Natural killer cell treated with Interleukin-12 subunit alpha and Interleukin-12 subunit beta and Interleukin-15 and Interleukin-18, amount 100 ng/mL, for 72 hours (primary cell): ENCODE measurements around the gene NELFCD. TPM values are rescaled to one million over a fixed set of nuclear protein-coding genes. Genes with fewer than 3 reads are reported as not detected.
A peak's percentile ranks its signal among the peaks of the same experiment; 100 is the strongest.
"Not testable (repeated sequence)": the region's sequence is repeated elsewhere in the genome, so short reads cannot be mapped to it uniquely, and the experiment has no call there.

Experiments
- ATAC-seq, 2 donors: fragments of 150-1000 bp; cut with Tn5 transposase in 1 of 2; sonication (Bioruptor Pico), chemical (Tn5 transposase) in 1 of 2; 2 replicates each; pipeline ENCODE4 v1.10.0; 2021
- DNase-seq: peaks from one replicate; pipeline ENCODE4 v3.0.0; 2022; ENCODE audit warnings: low spot score
- H3K27ac Mint-ChIP-seq, 2 donors: 1 replicate in 1 of 2; 2 replicates in 1 of 2; pipeline ENCODE4 v1.8.0; 2022; ENCODE audit warnings: mixed read lengths in 2 of 2, mild to moderate bottlenecking in 1 of 2, moderate library complexity in 1 of 2
- H3K27me3 Mint-ChIP-seq, 2 donors: 1 replicate in 1 of 2; 2 replicates in 1 of 2; pipeline ENCODE4 v1.8.0; 2022; ENCODE audit warnings: mixed read lengths in 2 of 2
- H3K36me3 Mint-ChIP-seq: one replicate; pipeline ENCODE4 v1.8.0; 2022; ENCODE audit warnings: mixed read lengths
- H3K4me1 Mint-ChIP-seq, 2 donors: 1 replicate in 1 of 2; 2 replicates in 1 of 2; pipeline ENCODE4 v1.8.0; 2022; ENCODE audit warnings: low read depth in 2 of 2, mixed read lengths in 2 of 2, mild to moderate bottlenecking in 1 of 2
- H3K4me3 Mint-ChIP-seq: one replicate; pipeline ENCODE4 v1.8.0; 2022; ENCODE audit warnings: mixed read lengths
- H3K9me3 Mint-ChIP-seq: 2 replicates; pipeline ENCODE4 v1.8.0; 2022; ENCODE audit warnings: mixed read lengths
- total RNA-seq, 2 donors: library from RNA; stranded (reverse); gene quantifications; one replicate each; pipeline ENCODE4 v1.2.3, GENCODE V29; 2022

Gene NELFCD
- total RNA-seq, 2 donors from 2014 or later, result 89.1 to 106 TPM

DNA sequence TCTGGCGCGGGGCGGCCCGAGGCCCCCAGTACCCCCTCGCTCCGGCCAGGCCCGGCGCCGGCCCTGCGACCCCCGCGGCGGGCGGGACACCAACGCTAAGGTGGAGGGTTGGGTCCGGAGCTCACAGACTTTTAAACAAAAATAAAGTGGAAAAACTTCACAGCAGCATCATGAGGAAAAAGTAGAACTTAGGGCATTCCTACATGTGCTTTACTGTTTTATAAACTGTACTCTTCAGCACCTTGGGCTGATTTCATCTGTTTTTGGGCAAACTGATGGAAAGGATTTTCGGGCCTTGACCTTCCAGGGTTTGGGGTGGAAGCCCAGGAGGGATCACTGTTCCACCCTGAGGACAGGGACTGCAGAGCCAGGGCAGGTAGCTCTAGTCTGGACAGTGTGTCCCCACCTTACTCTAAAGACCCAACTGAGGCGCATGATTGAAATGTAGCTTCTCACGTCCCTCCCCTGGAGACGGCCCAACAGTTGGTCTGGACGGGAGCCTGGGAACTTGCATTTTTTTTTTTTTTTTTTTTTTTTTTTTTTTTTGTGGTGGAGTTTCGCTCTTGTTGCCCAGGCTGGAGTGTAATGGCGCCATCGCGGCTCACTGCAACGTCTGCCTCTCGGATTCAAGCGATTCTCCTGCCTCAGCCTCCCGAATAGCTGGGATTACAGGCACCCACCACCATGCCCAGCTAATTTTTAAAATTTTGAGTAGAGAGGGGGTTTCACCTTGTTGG is 740 bp downstream of the NELFCD start:
- ATAC-seq, result no peak

DNA sequence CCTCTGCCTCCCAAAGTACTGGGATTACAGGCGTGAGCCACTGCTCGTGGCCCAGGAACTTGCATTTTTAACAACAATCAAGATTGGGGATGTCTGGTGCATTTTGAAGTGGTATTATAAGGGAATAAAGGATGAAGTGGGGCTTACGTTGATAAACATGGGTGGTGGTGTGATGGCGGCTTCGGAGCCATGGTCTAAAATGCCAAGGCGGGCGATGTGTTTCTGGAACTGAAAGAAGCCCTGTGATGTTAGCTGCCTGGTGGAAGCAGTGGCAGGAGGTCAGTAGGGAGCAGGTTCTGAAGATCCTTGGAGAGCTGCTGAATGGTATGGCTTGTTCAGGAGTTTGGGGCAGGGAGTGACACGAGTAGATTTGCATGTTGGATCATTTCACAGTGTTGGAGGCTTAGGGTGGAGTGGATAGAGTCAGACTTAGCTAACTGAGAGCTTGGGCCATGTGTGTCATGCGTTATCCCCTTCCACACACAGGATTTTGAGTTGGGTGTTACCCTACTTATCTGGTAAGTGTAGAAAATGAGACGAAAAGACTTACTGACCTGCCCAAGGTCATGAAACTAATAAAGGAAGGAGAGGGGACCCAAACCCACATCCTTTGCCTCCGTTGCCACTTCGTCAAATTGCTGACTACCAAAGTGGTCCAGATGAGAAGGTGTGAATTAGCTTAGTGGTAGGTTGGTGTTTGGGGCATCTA is 1.5 kb downstream of the NELFCD start:
- Mint-ChIP-seq H3K9me3 (no peaks in the 10 kb centered on the region), H3K4me1 (peaks cover 25 to 43% of the 10 kb centered on the region in 2 donors), H3K27ac (peak overlapping the region; percentile 63 to 83)

More for the DNA sequence above, 740 bp downstream of the NELFCD start:
- H3K27me3 Mint-ChIP-seq, result no peaks in the 10 kb centered on the region
- peaks cover 21 to 38% of the 10 kb centered on the region in 2 donors for H3K4me1 Mint-ChIP-seq
- H3K27ac Mint-ChIP-seq, result peak overlapping the region; percentile 63 to 83
- peak overlapping the region; percentile 88 for H3K4me3 Mint-ChIP-seq
- no peak for DNase-seq
- peaks cover 6% of the 10 kb centered on the region for H3K36me3 Mint-ChIP-seq
- H3K9me3 Mint-ChIP-seq, result peaks cover under 1% of the 10 kb centered on the region

DNA sequence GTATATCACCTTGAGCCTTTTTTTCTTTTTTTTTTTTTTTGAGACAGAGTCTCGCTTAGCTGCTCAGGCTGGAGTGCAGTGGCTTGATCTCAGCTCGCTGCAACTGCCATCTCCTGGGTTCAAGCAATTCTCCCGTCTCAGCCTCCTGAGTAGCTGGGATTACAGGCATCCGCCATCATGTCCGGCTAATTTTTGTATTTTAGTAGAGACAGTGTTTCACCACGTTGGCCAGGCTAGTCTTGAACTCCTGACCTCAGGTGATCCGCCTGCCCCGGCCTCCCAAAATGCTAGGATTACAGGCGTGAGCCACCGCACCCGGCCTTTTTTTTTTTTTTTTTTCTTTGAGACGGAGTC is 2.0 kb downstream of the NELFCD start:
- not testable (repeated sequence) for ATAC-seq, DNase-seq, H3K9me3 Mint-ChIP-seq, H3K27me3 Mint-ChIP-seq
- peak overlapping the region; percentile 88 for H3K4me3 Mint-ChIP-seq
- peak overlapping the region; percentile 63 to 83 for H3K27ac Mint-ChIP-seq
- peaks cover 26 to 43% of the 10 kb centered on the region in 2 donors for H3K4me1 Mint-ChIP-seq
- peaks cover 15% of the 10 kb centered on the region for H3K36me3 Mint-ChIP-seq

More for the DNA sequence above, 1.5 kb downstream of the NELFCD start:
- peak overlapping the region; percentile 88 for H3K4me3 Mint-ChIP-seq
- DNase-seq (no peak), ATAC-seq (peak in 1 of 2 donors; percentile 61)
- peaks cover 10% of the 10 kb centered on the region for H3K36me3 Mint-ChIP-seq
- no peaks in the 10 kb centered on the region for H3K27me3 Mint-ChIP-seq

DNA sequence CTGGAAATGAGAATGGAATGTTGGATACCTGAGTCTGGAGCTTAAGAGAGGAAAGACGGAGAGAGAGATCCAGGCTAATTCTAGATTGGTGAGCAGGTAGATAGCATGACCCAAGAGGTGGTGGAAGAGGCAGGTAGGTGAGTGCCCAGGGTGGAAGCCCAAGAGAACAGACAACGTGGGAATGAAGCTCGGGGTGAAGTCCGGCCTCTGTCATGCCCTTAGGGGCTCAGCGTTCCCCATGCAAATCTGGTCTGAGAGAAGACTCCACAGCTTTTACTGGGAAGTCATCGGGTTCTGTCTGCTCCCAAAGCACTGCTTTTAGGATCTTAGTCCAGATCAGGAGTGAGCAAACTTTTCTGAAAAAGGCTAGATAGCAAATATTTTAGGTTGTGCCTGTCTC is 3.6 kb downstream of the NELFCD start:
- peak overlapping the region; percentile 29 for H3K4me3 Mint-ChIP-seq
- no peak for DNase-seq
- H3K36me3 Mint-ChIP-seq, result peaks cover 23% of the 10 kb centered on the region
- H3K27me3 Mint-ChIP-seq, result no peaks in the 10 kb centered on the region
- H3K4me1 Mint-ChIP-seq, result peaks cover 28 to 43% of the 10 kb centered on the region in 2 donors
- no peaks in the 10 kb centered on the region for H3K9me3 Mint-ChIP-seq
- no peak for ATAC-seq
- H3K27ac Mint-ChIP-seq, result peak overlapping the region; percentile 53 to 83

DNA sequence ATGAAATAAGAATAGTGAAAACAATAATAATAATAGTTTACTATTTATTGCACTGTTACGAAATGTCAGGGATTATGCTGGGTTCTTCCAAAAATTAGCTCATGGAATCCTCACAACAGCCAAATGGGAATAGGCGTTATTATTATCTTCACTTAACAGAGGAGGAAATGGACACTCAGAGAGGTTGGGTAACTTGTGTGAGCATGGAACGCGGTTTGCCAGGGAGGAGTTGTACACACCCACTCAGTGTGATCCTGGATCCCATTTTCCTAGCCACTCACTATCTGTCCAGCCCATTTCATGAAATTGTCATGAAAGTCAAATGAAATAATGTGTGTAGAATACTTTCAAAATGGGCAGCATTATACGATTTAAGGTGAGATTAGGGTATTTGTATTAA is 4.6 kb downstream of the NELFCD start:
- H3K4me3 Mint-ChIP-seq, result no peak overlapping the region
- H3K36me3 Mint-ChIP-seq, result peaks cover 27% of the 10 kb centered on the region
- ATAC-seq (no peak), DNase-seq (no peak)
- no peaks in the 10 kb centered on the region for H3K9me3 Mint-ChIP-seq
- no peaks in the 10 kb centered on the region for H3K27me3 Mint-ChIP-seq
- H3K4me1 Mint-ChIP-seq, result peaks cover 28 to 43% of the 10 kb centered on the region in 2 donors
- H3K27ac Mint-ChIP-seq, result no peak overlapping the region

DNA sequence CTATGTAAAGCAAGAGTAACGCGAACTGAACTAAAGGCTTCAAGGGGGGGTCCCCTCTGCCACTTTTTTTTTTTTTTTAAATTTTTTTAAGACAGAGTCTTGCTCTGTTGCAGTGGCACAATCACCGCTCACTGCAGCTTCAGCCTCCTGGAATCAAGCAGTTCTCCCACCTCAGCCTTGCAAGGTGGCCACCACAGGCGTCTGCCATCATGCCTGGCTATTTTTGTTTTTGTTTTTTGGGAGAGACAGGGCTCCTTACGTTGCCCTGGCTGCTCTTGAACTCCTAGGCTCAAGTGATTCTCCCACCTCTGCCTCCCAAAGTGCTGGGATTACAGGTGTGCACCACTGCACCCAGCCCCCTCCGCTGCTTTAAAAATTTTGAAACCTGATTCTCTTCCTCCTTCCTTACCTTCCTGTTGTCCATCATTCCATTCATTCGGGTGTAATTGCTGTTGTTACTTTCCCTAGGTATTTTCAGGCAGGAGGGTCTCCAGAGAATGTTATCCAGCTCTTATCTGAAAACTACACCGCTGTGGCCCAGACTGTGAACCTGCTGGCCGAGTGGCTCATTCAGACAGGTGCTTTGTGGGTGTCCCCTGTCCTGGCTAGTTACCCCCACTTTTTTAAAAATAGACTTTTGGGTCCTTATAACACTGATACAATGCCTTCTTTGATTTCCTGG is 5.4 kb downstream of the NELFCD start:
- Mint-ChIP-seq H3K9me3 (no peaks in the 10 kb centered on the region), H3K4me3 (no peak overlapping the region), H3K4me1 (peaks cover 28 to 43% of the 10 kb centered on the region in 2 donors), H3K36me3 (peaks cover 32% of the 10 kb centered on the region), H3K27ac (peak overlapping the region in 1 of 2 donors; percentile 47), H3K27me3 (no peaks in the 10 kb centered on the region)
- DNase-seq (no peak), ATAC-seq (no peak)

DNA sequence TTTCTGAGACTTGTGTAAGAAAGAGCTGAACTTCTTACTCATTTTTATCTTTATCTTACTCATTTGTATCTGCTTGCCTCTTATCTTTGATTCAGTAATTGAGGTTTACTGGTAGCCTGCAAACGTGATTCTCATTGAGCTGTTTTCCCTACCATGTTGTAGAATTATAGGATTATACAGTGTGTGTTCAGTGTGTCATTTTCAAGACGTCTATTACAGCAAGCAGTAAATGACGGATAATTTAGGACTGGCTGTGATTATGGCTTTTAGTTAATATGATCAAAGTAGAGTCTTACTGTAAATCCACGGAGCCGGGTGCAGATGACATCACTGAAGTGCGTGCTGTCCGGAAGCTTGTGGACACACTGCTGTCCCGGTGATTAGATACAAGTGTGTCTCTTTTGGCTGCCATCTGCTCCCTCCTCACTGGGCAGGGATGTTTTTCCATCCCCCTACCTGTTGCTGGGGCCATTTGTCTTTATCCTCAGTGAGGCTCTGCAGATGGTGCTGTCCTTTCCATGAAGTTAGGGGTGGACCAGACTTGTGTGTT is 6.0 kb downstream of the NELFCD start:
- Mint-ChIP-seq H3K36me3 (peaks cover 36% of the 10 kb centered on the region), H3K4me3 (no peak overlapping the region), H3K27ac (peak overlapping the region in 1 of 2 donors; percentile 47), H3K4me1 (peaks cover 28 to 47% of the 10 kb centered on the region in 2 donors), H3K27me3 (no peaks in the 10 kb centered on the region), H3K9me3 (no peaks in the 10 kb centered on the region)
- ATAC-seq (no peak), DNase-seq (no peak)

DNA sequence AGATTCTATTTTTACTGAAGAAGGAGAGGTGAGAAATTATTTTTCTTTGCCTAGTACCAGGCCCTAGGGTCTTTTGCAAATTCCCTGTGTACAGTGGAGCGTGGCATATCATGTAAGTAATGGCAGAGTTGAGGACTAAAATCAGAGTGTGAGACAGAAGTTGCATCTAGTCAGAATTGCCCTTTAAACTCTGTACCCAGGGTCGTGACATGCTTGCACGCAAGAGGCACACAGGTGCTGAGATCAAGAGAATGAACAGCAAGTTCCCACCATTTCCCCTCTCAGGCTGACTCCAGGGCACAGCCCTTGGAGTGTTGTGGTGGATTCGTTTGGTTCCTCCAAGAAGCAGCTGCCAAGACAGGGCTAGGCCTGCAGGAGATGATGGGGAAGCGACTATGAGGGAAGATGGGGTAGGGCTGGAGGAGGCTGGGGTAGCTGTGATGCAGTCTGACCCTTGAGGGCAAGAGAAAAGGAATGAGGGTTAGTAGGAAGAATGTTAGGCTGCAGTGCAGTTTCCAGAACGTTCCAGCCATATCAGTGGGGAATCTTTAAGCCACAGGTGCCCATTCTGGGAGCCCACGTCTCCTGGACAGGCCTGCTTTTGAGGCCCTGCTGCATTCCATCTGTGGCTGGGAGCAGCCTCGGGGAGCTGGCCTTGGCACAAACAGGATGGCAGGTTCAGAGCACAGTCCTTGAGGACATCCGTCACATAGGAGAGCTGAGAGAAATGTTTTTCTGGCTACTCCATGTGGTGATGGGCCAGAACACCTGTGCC is 6.9 kb downstream of the NELFCD start:
- no peak for ATAC-seq
- no peak for DNase-seq
- Mint-ChIP-seq H3K27ac (no peak overlapping the region), H3K27me3 (no peaks in the 10 kb centered on the region), H3K4me3 (no peak overlapping the region), H3K36me3 (peaks cover 36% of the 10 kb centered on the region), H3K9me3 (no peaks in the 10 kb centered on the region), H3K4me1 (peaks cover 21 to 37% of the 10 kb centered on the region in 2 donors)

DNA sequence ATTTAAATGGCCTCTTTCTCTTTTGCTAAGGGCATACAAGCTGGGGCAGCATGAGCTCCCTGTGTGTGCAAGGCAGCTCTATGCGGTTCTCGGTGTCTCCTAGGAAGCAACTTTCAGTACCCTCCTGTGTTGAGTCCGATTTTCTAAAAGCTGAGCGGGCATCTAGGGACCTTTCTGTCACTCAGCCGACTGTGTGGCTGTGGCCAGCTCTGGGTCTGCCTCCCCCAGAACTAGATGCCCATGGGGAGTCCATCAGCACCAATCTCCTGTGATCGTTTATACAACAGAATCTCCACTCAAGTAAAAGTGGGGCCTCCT is 7.5 kb downstream of the NELFCD start:
- Mint-ChIP-seq H3K27ac (no peak overlapping the region), H3K4me1 (peaks cover 21 to 36% of the 10 kb centered on the region in 2 donors), H3K27me3 (no peaks in the 10 kb centered on the region), H3K4me3 (no peak overlapping the region), H3K36me3 (peaks cover 36% of the 10 kb centered on the region), H3K9me3 (no peaks in the 10 kb centered on the region)
- ATAC-seq (no peak), DNase-seq (no peak)

DNA sequence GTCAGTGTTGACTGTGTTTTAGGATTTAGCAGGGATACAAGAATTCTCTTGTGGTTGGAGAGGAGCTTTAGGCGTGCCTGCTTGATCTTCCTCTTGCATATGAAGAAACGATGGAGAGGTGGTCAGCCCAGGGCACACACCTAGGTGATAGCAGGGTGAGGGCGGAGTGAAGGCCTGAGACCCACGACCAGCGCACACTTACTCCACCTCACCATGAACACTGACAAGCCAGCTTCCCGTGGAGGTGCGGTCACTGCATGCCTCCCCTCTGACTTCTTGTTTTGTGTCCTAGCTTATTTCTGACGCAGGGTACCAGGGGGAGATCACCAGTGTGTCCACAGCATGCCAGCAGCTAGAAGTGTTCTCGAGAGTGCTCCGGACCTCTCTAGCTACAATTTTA is 8.1 kb downstream of the NELFCD start:
- Mint-ChIP-seq H3K27me3 (no peaks in the 10 kb centered on the region), H3K27ac (no peak overlapping the region), H3K9me3 (no peaks in the 10 kb centered on the region), H3K4me3 (no peak overlapping the region), H3K36me3 (peaks cover 36% of the 10 kb centered on the region), H3K4me1 (peaks cover 14 to 30% of the 10 kb centered on the region in 2 donors)
- ATAC-seq, result no peak
- DNase-seq, result no peak

DNA sequence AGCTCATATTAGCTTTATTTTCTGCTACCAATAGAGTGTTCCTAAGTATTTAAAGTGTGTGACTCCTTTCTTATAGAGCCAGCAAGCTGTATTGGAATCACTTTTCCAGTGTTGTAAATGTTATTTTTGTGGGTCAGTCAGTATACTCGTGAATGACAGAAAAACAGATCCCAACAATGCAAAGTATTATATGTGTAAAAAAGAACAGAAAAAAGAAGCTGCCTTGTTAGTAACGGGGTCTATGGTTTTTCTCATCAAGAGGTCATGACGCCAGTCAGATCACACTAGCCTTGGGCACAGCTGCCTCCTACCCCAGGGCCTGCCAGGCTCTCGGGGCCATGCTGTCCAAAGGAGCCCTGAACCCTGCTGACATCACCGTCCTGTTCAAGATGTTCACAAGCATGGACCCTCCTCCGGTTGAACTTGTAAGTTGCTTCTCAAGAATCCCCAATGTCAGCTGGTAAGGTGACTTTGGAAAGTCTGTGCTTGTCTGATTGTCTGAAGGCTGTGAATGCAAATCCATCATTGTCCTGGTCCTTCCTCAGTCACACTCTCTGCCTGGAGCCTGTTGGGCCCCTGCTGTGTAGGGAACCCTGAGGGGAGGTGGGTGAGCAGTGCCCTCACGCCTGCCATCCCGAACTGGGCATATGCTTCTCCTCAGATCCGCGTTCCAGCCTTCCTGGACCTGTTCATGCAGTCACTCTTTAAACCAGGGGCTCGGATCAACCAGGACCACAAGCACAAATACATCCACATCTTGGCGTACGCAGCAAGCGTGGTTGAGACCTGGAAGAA is 9.8 kb downstream of the NELFCD start:
- Mint-ChIP-seq H3K4me3 (no peak overlapping the region), H3K9me3 (no peaks in the 10 kb centered on the region), H3K27ac (peak overlapping the region in 1 of 2 donors; percentile 13), H3K36me3 (peaks cover 43% of the 10 kb centered on the region), H3K27me3 (no peaks in the 10 kb centered on the region), H3K4me1 (peaks cover 9 to 14% of the 10 kb centered on the region in 2 donors)
- ATAC-seq, result no peak
- no peak for DNase-seq

DNA sequence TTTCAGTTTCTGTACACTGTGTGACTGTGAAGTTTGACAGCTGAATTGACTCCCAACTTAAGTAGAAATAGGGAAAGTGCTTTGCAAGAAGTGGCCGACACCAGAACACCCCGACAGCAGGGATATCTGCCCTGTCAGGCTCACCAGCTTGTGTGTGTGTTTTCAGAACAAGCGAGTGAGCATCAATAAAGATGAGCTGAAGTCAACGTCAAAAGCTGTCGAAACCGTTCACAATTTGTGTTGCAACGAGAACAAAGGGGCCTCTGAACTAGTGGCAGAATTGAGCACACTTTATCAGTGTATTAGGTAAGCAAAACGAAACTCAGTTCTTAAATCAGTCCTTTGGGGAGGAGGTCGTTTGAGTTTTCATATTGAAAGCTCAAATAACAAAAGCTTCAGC is 10.7 kb downstream of the NELFCD start:
- Mint-ChIP-seq H3K4me3 (no peak overlapping the region), H3K27ac (peak overlapping the region in 1 of 2 donors; percentile 13), H3K27me3 (no peaks in the 10 kb centered on the region), H3K36me3 (peaks cover 44% of the 10 kb centered on the region), H3K4me1 (peaks cover 10% of the 10 kb centered on the region in 2 donors), H3K9me3 (no peaks in the 10 kb centered on the region)
- DNase-seq (no peak), ATAC-seq (no peak)
